ENCODE results near the gene REPS1.

DNA sequence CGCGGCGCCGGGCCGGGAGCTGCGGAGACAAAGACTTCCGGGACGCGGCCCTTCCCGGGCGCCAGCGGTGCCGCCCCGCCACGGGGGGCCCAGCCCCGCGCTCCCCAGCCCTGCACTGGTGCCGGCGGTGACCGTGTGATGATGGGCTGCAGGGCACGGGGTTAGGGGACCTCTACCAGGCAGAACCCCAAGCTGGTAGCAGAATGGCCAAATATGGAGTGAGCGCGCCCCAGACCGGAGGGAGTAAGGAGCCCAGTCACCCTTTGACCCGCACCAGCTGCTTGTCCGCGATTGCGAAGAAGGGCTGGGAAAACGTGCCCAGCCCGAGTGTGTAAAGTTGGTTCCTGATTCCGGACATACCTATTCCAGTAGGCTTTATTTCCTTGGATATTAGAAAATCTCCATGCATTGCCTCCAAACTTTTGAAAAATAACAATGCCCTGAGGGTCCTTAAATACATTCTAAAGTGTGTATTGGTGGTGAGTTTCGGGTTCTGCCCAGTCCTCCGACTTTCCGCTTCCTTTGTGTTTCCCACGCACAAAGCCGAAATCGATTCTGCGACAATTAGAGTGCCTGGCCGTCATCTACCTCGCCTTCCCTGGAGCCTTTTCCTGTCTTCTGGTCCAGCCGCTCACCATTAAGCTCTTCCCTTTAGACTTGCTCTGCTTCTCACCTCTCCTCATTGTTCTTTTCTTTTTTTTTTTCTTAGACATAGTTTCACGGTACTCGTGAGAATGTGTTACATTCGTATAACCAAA lies 41.6 kb upstream of the REPS1 start:
- TF ChIP-seq ZNF624 (tag by site-specific recombination; IDR thresholded peaks at IDR 0.05) (no peak), YY1 (tag by site-specific recombination; IDR thresholded peaks at IDR 0.05) (no peak), CTCF (tag by site-specific recombination; IDR thresholded peaks at IDR 0.05) (no peak), ZNF488 (tag by site-specific recombination; IDR thresholded peaks at IDR 0.05) (no peak), ZNF362 (tag by site-specific recombination; IDR thresholded peaks at IDR 0.05) (no peak), ZNF404 (tag by site-specific recombination; IDR thresholded peaks at IDR 0.05) (no peak), ZNF513 (tag by site-specific recombination; IDR thresholded peaks at IDR 0.05) (no peak)
- TF ChIP-seq, protein P1, sequence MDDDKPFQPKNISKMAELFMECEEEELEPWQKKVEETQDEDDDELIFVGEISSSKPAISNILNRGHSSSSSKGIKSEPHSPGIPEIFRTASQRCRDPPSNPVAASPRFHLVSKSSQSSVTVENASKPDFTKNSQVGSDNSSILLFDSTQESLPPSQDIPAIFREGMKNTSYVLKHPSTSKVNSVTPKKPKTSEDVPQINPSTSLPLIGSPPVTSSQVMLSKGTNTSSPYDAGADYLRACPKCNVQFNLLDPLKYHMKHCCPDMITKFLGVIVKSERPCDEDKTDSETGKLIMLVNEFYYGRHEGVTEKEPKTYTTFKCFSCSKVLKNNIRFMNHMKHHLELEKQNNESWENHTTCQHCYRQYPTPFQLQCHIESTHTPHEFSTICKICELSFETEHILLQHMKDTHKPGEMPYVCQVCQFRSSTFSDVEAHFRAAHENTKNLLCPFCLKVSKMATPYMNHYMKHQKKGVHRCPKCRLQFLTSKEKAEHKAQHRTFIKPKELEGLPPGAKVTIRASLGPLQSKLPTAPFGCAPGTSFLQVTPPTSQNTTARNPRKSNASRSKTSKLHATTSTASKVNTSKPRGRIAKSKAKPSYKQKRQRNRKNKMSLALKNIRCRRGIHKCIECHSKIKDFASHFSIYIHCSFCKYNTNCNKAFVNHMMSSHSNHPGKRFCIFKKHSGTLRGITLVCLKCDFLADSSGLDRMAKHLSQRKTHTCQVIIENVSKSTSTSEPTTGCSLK (tag by site-specific recombination; IDR thresholded peaks at IDR 0.05): no peak

Measured in HEK293 (cell line).